ENCODE data around the gene SENP5.
"Not testable (repeated sequence)": the region's sequence is repeated elsewhere in the genome, so short reads cannot be mapped to it uniquely, and the experiment has no call there.

The SENP5 gene, protein sequence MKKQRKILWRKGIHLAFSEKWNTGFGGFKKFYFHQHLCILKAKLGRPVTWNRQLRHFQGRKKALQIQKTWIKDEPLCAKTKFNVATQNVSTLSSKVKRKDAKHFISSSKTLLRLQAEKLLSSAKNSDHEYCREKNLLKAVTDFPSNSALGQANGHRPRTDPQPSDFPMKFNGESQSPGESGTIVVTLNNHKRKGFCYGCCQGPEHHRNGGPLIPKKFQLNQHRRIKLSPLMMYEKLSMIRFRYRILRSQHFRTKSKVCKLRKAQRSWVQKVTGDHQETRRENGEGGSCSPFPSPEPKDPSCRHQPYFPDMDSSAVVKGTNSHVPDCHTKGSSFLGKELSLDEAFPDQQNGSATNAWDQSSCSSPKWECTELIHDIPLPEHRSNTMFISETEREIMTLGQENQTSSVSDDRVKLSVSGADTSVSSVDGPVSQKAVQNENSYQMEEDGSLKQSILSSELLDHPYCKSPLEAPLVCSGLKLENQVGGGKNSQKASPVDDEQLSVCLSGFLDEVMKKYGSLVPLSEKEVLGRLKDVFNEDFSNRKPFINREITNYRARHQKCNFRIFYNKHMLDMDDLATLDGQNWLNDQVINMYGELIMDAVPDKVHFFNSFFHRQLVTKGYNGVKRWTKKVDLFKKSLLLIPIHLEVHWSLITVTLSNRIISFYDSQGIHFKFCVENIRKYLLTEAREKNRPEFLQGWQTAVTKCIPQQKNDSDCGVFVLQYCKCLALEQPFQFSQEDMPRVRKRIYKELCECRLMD

GRCh38 chr3:196867507-196868296, at the start of gene SENP5:
Gene SENP5, plus strand, starts transcription at chr3:196867920. Its CDS starts 17,262 bp downstream, at chr3:196885182.
- peak; percentile 68 for DNase-seq (ENCODE audit: low read depth)
- H3K4me3 ChIP-seq (ENCODE audit: low read depth, low read length): peak within 1 kb of the TSS; percentile 90
- in situ Hi-C loops (cut with HindIII; ENCODE audit: low sequenced_read_pairs): loop anchor here (10.0 kb wide), 1 partner anchor 173 kb away; no protein-coding TSS in a partner anchor
- TF ChIP-seq, protein P1, sequence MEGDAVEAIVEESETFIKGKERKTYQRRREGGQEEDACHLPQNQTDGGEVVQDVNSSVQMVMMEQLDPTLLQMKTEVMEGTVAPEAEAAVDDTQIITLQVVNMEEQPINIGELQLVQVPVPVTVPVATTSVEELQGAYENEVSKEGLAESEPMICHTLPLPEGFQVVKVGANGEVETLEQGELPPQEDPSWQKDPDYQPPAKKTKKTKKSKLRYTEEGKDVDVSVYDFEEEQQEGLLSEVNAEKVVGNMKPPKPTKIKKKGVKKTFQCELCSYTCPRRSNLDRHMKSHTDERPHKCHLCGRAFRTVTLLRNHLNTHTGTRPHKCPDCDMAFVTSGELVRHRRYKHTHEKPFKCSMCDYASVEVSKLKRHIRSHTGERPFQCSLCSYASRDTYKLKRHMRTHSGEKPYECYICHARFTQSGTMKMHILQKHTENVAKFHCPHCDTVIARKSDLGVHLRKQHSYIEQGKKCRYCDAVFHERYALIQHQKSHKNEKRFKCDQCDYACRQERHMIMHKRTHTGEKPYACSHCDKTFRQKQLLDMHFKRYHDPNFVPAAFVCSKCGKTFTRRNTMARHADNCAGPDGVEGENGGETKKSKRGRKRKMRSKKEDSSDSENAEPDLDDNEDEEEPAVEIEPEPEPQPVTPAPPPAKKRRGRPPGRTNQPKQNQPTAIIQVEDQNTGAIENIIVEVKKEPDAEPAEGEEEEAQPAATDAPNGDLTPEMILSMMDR (IDR thresholded peaks at IDR 0.05; ENCODE audit: low read depth, low read length, missing control alignments): no peak

GRCh38 chr3:196821806-196822355, 45.8 kb upstream of the SENP5 start:
- TF ChIP-seq, protein P1 (IDR thresholded peaks at IDR 0.05; ENCODE audit: low read depth, low read length, missing control alignments): no peak
- no peak overlapping the region for H3K4me3 ChIP-seq (ENCODE audit: low read depth, low read length)
- in situ Hi-C loops (cut with HindIII; ENCODE audit: low sequenced_read_pairs): loop anchor here (5.0 to 10.0 kb wide), 2 partner anchors 35 to 83 kb away; no protein-coding TSS in a partner anchor
- DNase-seq (ENCODE audit: low read depth): peak; percentile 66

DNA sequence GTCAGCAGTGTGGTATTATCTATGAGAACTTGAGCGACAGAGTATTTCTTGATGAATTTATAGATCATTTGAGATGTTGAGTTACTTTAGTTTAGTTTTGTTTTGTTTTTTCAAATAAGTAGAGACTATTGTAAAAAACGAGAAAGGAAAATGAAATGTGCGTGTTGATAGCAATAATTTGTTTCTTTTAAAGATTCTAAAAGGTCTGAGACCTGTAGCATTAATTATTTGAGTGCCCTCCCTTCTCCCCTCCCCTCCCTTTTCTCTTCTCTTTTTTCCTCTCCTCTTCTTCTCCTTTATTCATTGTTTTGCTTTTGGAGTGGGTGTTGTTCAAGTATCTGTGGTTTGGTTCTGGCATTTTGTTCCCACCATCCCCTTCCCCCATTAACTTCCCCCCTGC, 38.1 kb upstream of the SENP5 start:
- not testable (repeated sequence) for DNase-seq (ENCODE audit: low read depth); H3K4me3 ChIP-seq (ENCODE audit: low read depth, low read length)
- in situ Hi-C loops (cut with HindIII; ENCODE audit: low sequenced_read_pairs): loop anchor here (10.0 kb wide), 1 partner anchor 75 kb away; no protein-coding TSS in a partner anchor

- TF ChIP-seq, protein P1 (IDR thresholded peaks at IDR 0.05; ENCODE audit: low read depth, low read length, missing control alignments): no peak
- no peak overlapping the region for H3K4me3 ChIP-seq (ENCODE audit: low read depth, low read length)
- DNase-seq (ENCODE audit: low read depth): no peak
- in situ Hi-C loops (cut with HindIII; ENCODE audit: low sequenced_read_pairs): no loop called here
These were observed 32.6 kb upstream of the SENP5 start for GRCh38 chr3:196835086-196835485.

- in situ Hi-C loops (cut with HindIII; ENCODE audit: low sequenced_read_pairs); DNase-seq (ENCODE audit: low read depth); H3K4me3 ChIP-seq (ENCODE audit: low read depth, low read length): not testable (repeated sequence)
These were observed 31.1 kb upstream of the SENP5 start for GRCh38 chr3:196836626-196837025.

- H3K4me3 ChIP-seq (ENCODE audit: low read depth, low read length): no peak overlapping the region
- no peak for DNase-seq (ENCODE audit: low read depth)
- in situ Hi-C loops (cut with HindIII; ENCODE audit: low sequenced_read_pairs): no loop called here
- TF ChIP-seq, protein P1 (IDR thresholded peaks at IDR 0.05; ENCODE audit: low read depth, low read length, missing control alignments): peak; percentile 67
These were observed 29.8 kb upstream of the SENP5 start for GRCh38 chr3:196837819-196838420.

DNA sequence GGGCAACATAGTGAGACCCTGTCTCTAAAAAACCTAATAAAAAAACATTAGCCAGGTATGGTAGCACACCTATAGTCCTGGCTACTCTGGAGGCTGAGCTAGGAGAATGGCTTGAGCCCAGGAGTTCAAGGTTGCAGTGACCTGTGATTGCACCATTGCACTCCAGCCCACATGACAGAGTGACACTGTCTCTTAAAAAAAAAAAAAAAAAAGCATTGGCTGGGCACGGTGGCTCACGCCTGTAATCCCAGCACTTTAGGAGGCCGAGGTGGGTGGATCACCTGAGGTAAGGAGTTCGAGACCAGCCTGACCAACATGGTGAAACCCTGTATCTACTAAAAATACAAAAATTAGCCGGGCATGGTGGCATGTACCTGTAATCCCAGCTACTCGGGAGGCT, 28.4 kb upstream of the SENP5 start:
- H3K4me3 ChIP-seq (ENCODE audit: low read depth, low read length); in situ Hi-C loops (cut with HindIII; ENCODE audit: low sequenced_read_pairs); DNase-seq (ENCODE audit: low read depth): not testable (repeated sequence)
